Measurements from ENCODE around the gene CELA3A. TPM values are rescaled to one million over a fixed set of nuclear protein-coding genes. Genes with fewer than 3 reads are reported as not detected.

CELA3A gene
- total RNA-seq, 2 donors from 2014 or later: 1.1 to 2.1 TPM

DNA sequence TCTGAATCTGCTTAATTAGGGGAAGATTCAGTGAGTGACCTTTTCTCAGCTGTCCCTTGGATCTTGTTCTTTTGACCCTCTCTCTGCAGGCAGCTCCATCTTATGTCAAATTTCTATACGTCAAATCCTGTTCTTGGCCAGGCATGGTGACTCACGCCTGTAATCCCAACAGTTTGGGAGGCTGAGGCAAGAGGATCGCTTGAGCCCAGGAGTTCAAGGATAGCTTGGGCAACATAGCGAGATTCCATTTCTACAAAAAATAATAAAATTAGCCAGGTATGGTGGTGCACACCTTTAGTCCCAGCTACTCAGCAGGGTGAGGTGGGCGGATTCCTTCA, 38.8 kb downstream of the CELA3A start:
- ATAC-seq (no peak), DNase-seq (no peak)
- intact Hi-C loops (cut with DNase I, micrococcal nuclease): no loop called here

DNA sequence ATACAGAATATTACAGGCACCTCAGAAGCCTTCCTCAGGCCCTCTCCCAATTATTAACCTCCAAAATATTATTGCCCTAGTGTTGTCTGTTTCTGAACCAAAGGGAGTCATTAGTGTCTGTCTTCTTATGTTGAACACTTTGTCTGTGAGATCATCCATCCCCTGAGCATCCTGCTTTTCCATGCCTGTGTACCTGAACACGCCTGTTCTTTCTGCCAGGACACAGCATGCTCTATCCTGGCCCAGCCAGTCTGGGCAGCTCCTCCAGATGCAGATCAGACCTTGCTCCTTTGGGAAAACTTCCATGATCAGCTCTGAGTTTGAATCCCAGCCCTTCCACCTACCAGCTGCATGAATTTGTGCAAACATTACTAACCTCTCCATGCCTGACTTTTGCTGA, 40.0 kb downstream of the CELA3A start:
- intact Hi-C loops (cut with DNase I, micrococcal nuclease): no loop called here
- DNase-seq (no peak), ATAC-seq (no peak)

DNA sequence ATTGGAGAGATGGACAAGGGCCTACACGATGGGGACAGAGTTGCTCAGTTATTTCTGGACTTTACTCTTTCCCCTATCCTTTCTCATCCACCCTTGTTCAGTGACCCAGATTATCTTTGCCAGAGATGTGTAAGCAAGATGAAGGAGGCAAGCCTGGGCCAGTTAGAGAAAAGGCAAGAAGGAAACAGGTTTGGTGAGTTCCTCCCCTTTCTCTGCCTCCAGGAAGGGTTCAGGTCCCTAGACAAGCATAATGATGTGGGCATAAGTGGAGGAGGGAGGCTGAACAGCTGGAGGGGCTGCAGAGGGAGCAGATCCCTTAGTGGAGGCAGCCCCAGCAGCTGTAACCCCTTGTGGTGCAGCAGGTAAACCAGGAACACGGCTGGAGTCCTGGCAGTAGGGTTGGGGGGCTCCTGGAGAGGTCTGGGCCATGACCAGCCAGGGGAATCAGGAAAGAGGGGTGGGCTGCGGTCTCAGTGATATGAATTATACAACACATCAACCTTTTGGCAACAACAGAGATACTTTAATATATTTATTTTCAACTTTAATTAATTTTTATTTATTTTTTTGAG, 41.8 kb downstream of the CELA3A start:
- DNase-seq: no peak
- intact Hi-C loops (cut with DNase I, micrococcal nuclease): no loop called here
- peak; percentile 40 for ATAC-seq

DNA sequence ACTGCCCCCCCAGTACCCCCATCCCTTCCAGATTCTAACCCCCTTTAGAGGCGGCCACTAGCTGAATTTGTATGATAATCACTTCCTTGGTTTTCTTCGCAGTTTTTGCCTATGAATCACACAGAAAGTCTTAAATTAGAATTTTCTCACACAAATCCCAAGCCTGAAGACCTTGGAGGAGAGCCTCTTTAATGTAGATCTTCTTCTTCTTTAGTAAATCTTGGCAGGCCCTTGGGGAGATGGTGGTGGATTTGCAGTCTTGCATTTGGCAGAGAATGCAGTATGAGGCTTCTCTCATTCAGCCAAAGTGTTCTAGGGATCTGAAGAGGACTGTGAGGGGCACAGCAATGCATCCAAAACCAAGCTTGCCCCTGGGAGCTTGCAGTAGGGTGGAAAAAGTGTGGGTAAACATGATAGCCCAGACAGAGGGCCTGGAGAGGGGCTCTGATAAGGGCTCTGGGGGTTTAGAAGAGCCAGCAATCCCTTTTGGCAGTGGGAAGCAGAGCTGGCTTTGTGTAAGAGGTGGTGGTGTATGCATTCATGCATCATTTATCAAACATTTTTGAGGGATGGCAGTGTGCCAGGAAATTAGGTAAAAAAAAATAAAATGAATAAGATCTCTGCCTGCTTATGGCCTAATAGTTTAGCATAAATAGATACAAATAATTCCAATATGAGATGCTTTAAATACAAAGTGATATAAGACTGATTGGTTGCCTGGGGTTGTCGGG, 43.4 kb downstream of the CELA3A start:
- intact Hi-C loops (cut with DNase I, micrococcal nuclease): no loop called here
- ATAC-seq (no peak), DNase-seq (no peak)

DNA sequence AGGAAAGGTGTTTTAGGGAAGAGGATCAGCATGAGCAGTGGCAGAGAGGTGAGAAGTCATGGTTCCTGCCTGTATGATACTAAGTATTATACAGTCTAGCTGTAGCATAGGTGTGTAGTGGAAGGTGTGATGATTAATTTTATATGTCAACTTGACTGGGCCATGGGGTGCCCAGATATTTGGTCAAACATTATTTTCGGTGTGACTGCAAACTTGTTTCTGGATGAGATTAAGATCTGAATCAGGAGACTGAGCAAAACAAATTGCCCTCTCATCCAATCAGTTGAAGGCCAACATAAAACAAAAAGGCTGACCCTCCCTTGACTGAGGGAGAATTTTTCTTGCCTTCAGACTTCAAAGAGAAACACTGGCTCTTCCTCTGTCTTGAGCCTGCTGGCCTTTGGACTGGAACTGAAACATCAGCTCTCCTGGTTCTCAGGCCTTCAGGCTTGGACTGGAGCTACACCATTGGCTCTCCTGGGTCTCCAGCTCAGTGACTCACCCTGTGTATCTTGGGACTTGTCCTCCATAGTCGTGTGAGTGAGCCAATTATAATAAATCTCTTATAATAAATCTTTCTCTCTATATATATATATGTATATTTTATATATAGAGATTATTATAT, 44.3 kb downstream of the CELA3A start:
- peak; percentile 53 for ATAC-seq
- intact Hi-C loops (cut with DNase I, micrococcal nuclease): no loop called here
- no peak for DNase-seq

DNA sequence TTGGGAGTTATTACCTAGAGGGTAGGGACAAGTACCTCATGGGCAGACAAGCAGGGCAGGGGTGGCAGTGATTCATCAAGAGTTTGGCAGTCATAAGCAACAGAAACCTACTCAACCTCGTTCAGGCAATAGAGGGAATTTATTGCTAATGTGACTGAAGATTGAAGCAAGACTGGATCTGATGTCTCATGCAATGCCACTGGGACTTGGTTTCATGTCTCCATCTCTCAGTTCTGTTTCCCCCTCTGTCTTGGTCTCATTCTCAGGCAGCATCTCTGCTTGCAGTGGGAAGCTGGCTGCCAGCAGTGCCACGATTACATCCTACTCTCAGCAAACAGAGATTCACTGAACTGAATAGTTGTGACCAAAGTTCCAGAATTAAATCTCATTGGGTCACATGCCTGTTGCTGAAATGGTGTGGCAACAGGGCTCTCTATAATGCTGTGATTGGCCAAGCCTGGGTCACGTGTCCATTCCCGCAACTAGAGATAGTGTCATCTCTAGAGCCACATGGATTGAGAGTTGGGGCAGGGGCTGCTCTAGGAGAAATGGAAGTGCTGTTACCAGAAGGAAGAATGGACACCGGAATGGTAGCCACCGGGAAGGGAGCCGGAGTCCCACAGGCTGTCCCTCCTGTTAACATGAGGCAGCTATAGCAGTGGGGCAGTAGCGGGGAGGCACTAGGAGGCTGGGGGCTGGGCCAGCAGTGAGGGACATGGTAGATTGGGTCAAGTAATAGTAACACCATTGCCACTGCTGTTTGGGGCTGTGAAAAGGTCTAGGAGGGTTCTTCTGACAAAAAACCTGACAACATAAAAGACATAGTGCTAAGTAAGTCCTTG, 47.1 kb downstream of the CELA3A start:
- ATAC-seq (no peak), DNase-seq (no peak)
- intact Hi-C loops (cut with DNase I, micrococcal nuclease): no loop called here

DNA sequence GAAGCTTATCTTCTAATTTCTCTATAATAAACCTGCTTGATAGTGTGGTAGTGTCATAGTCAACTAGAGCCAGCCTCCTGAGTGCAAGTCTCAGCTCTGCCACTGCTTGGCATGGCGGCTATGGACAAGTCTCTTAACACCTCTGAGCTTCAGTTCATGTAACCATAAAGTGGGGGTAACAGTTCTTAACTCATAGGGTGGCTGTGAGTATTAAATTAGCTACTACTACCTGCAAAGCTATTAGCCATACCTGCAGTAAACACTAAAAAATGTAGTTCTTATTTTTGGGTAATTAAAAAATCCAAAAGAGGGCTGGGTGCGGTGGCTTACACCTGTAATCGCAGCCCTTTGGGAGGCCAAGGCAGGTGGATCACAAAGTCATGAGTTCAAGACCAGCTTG, 48.9 kb downstream of the CELA3A start:
- intact Hi-C loops (cut with DNase I, micrococcal nuclease): no loop called here

DNA sequence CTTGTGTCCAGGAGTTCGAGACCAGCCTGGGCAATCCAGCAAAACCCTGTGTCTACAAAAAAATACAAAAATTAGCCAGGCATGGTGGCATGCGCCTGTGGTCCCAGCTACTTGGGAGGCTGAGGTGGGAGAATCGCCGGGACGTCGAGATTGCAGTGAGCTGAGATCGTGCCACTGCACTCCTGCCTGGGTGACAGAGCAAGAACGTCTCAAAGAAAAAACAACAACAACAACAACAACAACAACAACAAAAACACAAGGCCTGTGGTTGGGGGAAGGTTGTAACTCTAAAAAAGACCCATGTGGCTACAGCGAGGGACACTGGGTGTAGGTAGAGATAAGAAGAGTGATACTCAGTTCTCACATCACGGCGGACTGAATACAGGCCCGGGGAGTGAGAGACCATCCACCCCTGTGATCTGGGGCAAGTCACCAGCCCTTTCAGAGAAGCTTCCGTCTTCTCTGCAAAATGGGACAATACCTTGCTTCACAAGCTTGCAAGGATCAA, 50.2 kb downstream of the CELA3A start:
- intact Hi-C loops (cut with DNase I, micrococcal nuclease): no loop called here
- no peak for DNase-seq
- no peak for ATAC-seq

More for the DNA sequence above, 48.9 kb downstream of the CELA3A start:
- ATAC-seq (no peak), DNase-seq (no peak)

DNA sequence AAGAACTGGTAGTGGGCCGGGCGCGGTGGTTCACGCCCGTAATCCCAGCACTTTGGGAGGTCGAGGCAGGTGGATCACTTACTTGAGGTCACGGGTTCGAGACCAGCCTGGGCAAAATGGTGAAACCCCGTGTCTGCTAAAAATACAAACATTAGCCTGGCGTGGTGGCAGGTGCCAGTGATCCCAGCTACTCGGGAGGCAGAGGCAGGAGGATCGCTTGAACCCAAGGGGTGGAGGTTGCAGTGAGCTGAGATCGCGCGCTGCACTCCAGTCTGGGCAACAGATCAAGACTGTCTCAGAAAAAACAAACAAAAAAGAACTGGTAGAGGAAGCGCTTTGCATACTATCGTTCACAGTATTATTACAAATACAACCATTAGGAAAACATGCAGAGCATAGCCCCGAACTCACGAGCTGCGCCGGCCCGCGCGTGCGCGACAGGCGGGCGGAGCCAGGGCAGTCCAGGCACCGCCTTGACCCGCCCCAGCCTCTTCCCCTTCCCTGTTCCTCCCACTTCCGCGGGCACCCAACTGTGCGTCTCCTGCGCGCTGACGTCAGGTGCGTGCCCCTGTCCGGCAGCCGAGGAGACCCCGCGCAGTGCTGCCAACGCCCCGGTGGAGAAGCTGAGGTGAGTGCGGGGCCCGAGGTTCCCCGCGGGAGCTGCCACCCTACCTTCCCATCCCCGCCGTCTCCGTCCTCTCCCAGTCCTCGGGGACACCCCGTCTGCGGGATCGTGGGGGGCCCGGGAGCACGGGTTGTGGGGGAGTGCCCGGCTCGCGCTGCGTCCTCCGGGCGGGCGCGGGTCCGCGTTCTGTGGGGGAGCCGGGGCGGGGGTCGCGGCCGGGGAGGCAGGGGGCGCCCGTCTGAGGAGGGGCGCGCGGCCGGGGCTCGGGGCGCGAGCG, 50.9 kb downstream of the CELA3A start, which contains the start of gene CDC42:
CDC42 (plus strand) TSS at position 595 of the 902 bp plus-strand sequence. CDS start 25,770 bp downstream, outside the sequence.
- intact Hi-C loops (cut with DNase I, micrococcal nuclease): no loop called here
- DNase-seq: peak; percentile 97 to 98

DNA sequence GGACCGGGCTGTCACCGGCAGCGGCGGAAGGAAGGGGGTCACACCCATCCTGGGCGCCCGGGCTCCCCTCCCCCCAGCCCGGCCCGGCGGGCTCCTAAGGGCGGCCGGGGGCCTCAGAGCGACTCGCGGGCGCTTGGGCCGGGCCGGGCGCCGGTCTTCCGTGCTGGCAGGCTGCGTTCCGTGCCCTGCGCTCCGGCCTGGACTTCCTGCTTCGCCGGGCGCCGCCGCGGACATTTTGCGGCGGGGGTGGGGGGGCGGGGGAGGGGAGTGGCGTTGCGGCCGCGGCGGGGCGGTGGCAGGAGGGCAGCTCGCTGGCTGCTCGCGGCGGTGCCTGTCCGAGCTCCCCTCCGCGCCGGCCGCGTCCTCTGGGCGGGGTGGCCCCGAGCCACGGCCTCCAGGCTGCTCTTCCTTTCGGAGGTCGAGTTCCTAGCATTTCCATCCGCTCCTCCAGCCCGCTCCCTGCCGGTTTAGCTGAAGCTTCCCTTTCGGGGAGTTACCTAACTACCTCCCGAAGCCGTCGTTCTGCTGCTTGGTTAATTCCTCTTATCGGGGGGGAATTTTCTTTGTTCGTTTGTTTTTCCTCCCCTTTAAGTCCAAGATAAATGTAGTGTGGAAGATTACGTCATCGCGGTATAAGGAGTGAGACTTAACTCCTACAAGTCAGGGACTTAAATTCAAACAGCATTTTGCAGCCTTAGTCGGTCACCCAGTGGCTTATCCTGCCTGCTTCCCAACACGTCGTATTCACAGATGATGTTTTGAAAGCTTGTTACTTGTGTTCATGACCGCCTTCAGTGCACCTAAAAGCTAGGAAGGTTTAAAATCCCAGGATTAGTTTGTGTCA, 51.8 kb downstream of the CELA3A start:
- peak; percentile 53 to 71 for DNase-seq
- intact Hi-C loops (cut with DNase I, micrococcal nuclease): no loop called here
- ATAC-seq: peak; percentile 70

More for the DNA sequence above, 50.9 kb downstream of the CELA3A start, which contains the start of gene CDC42:
- peak; percentile 95 for ATAC-seq

DNA sequence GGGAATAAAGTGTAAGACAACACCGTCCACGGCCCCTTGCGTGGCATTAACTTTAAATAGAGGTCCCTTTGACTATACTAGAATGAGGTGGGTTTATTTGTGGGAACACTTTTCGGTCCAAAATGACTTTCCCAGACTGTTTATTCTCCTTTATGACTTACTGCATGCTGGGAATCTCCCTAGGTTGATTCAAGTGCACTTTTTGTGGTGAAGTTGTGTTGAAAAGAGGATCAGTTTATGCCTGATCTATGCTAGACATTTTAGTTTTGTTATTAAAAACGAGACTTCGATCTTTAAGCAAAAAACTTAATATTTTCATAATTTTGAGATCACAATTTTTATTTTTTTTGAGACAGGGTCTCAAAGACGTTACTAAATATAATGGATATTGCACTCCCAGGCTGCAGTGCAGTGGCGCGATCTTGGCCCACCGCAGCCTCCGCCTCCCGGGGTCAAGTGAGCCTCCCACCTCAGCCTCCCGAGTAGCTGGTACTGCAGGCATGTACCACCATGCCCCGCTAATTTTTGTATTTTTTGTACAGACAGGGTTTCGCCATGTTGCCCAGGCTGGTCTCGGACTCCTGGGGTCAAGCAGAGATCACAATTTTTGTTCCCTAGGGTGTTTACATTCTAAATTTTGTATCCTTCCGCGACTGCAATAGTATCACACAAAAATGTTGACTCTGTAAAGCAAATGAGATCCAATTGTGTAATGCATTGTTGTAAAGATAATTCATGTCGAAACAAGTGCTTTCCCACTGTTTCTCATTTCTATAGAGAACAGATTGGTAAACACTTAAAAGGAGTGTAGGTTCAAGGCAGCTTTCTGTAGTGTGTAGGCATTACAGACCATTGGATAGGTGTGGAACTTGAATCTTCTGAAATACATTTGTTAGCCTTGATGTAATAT, 52.7 kb downstream of the CELA3A start:
- DNase-seq: no peak
- intact Hi-C loops (cut with DNase I, micrococcal nuclease): no loop called here
- no peak for ATAC-seq

DNA sequence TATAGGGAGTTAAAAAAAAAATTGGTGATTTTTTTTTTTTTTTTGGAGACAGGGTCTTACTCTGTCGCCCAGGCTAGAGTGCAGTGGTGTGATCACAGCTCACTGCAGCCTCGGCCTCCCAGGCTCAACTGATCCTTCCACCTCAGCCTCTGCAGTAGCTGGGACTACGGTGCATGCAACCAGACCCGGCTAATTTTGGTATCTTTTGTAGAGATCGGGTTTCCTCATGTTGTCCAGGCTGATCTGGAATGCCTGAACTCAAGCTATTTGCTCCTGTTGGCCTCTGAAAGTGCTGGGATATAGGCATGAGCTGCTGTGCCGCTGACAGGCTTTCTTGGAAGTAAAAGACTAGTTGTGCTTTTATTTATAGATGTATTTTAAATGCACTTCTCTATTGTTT, 54.0 kb downstream of the CELA3A start:
- intact Hi-C loops (cut with DNase I, micrococcal nuclease): no loop called here
- ATAC-seq: no peak
- DNase-seq: no peak

DNA sequence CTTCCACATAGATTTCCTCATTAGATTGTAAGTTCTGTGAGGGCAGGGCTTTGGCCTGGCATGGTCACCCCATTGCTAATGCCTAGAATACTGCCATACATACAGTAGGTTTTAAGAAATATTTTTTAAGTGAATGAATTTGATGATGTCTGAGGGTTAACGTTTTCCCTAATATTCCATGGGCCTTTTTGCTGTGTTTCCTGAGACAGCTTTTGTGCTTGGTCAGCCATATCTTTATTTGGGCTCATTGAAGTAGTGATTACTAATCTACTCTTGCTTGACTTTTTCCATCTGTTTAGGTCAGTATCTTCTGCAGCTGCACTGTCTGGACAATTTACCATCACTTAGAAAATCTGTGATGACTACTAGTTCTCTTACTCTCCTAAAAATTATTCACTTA, 54.6 kb downstream of the CELA3A start:
- DNase-seq (no peak), ATAC-seq (no peak)
- intact Hi-C loops (cut with DNase I, micrococcal nuclease): no loop called here

DNA sequence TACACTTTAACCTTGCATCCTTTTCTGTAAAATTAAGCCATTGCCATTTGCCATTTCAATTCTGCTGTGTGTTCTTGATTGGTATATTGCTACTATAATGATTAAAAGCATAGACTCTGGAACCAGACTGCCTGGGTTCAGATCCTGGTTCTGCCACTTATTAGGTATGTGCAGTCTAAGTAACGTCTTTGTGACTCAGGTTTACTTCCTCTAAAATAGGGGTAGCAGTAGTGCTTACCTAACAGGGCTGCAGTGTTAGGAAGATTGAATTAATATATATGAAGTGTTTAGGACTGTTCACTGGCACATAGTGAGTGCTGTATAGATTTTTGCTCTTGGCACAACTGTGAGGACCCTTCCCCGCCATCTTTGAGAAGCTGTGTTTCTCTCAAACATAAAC, 55.5 kb downstream of the CELA3A start:
- ATAC-seq (no peak), DNase-seq (no peak)
- intact Hi-C loops (cut with DNase I, micrococcal nuclease): no loop called here

DNA sequence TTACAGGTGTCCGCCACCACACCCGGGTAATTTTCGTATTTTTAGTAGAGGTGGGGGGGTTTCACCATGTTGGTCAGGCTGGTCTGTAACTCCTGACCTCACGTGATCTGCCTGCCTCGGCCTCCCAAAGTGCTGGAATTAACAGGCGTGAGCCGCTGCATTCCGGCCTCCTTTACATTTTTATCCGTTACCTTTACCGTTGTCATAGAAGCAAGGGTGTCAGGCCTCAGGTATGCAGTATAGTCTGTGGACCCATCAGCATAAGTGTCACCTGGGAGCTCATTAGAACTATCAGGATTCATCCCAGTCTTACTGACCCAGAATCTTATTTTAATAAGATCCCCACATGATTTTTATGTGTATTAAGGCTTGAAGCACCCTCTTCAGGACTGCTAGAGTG, 56.4 kb downstream of the CELA3A start:
- DNase-seq (no peak), ATAC-seq (no peak)
- intact Hi-C loops (cut with DNase I, micrococcal nuclease): no loop called here
